ENCODE data around the gene LDLRAP1.

The LDLRAP1 gene

DNA sequence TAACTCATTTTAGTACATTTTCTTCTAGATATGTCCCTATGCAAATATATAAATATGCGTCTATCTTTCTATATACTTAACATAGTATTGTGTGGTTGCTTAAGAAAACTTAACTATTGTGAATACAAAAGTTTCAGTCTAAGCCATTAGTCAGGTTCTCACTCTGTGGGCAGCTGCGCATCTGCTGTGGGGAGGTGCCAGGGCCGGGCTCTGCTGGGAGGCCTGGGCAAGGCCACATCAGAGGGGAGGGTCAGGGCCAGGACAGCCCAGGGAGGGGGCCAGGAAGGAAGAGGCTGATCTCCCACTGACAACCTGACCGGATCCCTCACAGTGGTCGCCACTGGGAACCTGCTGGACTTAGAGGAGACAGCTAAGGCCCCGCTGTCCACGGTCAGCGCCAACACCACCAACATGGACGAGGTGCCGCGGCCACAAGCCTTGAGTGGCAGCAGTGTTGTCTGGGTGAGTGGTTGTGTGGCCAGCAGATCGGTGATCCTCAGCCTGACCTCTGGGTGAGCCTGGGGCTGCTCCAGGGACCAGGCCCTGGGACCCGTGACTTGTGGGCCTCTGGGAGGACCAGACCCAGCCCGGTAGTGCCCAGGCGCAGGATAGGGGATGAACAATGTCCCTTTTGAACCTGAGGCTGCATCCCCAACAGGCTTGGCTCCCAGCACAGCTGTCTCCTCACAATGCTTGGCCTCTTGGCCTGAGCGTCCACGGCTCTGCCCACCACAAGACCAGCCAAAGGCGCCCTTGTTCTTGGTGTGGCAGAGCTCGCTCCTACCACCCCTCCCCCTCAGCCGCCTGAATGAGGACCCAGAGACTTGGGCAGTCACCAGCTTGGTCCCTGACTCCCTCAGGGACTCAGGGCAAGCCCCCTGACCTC is 20.2 kb downstream of the LDLRAP1 start:
- in situ Hi-C loops (cut with MboI; ENCODE audit: low sequenced_read_pairs, unreplicated experiment): no loop called here
- TF ChIP-seq, protein P1, sequence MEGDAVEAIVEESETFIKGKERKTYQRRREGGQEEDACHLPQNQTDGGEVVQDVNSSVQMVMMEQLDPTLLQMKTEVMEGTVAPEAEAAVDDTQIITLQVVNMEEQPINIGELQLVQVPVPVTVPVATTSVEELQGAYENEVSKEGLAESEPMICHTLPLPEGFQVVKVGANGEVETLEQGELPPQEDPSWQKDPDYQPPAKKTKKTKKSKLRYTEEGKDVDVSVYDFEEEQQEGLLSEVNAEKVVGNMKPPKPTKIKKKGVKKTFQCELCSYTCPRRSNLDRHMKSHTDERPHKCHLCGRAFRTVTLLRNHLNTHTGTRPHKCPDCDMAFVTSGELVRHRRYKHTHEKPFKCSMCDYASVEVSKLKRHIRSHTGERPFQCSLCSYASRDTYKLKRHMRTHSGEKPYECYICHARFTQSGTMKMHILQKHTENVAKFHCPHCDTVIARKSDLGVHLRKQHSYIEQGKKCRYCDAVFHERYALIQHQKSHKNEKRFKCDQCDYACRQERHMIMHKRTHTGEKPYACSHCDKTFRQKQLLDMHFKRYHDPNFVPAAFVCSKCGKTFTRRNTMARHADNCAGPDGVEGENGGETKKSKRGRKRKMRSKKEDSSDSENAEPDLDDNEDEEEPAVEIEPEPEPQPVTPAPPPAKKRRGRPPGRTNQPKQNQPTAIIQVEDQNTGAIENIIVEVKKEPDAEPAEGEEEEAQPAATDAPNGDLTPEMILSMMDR (IDR thresholded peaks at IDR 0.05; ENCODE audit: borderline replicate concordance, control extremely low read depth, extremely low read depth, insufficient read depth, missing control alignments): no peak
- no peak for DNase-seq (ENCODE audit: low spot score)

DNA sequence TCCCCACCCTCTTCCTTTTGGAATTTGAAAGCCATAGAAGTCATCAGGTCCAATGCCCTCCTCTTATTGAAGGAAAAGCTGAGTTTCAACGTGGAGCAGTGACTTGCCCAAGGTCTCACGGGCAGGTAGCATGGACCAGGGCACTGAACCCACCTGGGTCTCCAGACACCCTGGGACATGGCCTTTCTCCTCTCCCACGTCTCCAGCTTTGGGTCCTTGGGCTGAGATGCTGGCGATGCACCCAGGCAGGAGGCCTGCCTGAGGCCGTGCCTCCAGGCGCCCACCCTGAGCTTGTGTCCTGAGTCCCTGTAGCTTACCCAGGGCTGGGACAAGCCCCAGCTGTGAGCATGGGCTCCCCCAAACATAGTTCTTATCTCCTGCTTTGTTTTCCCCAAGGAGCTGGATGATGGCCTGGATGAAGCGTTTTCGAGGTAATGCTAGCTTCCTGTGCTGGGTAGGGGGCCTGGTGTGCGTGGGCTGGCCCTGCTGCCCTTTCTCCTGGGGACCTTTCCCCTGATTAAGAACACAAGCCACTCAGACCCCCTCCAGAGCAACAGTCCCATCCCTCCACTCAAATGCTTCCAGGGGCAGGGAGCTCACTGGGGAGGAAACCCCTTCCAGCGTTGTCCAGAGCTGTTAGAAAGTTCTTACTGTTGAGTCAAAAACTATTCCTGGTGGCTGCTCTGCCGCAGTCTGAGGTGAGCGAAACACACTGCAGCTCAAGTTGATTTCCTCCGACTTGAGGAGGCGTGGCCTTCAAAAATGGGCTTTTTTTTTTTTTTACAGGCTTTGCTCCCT is 21.6 kb downstream of the LDLRAP1 start:
- in situ Hi-C loops (cut with MboI; ENCODE audit: low sequenced_read_pairs, unreplicated experiment): no loop called here
- DNase-seq (ENCODE audit: low spot score): no peak
- TF ChIP-seq, protein P1 (IDR thresholded peaks at IDR 0.05; ENCODE audit: borderline replicate concordance, control extremely low read depth, extremely low read depth, insufficient read depth, missing control alignments): no peak

DNA sequence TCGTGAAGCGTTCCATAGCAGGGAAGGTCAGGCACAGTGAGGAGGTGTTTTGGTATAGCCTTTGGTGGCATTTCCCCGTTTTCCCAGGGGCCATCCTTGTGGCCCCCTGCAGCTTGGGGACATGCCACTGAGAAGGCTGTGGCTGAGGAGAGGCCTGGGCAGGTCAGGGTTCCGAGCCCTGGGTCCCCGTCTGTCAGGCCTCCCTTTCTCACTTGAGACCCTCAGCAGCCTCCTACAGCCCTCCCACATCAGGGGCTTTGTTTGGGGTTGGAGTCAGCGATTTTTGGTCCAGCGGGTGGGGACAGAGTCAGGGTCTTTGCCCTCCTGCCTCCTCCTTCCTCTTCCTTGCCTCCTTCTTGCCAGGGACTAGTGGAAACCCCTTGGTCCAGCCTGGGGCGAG is 22.2 kb downstream of the LDLRAP1 start:
- in situ Hi-C loops (cut with MboI; ENCODE audit: low sequenced_read_pairs, unreplicated experiment): no loop called here
- TF ChIP-seq, protein P1 (IDR thresholded peaks at IDR 0.05; ENCODE audit: borderline replicate concordance, control extremely low read depth, extremely low read depth, insufficient read depth, missing control alignments): no peak
- no peak for DNase-seq (ENCODE audit: low spot score)

DNA sequence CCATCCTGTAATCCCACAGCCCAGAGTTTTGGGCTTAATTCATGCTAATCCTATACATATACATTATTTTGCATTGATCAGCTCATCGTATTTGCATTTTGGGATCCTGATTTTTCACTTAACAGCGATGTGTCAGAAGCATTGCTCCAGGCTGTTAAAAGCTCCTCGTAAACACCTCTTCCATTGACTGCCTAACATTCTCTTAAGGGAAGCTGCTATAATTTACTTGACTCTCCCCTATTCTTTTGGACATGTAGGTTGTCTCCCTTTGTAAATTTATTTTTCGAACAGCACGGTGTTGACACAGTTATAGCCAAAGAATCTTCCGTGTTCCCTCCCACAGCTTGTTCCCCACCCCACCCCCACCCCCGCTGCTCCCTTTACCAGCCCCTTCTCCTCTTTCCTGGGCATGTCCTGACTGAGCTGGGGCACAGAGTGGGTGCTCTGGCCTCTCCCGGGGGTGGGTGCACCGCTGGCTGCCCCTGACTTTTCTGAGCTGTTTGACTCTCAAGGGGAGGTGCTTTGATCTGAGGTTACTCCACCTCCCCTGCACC is 22.8 kb downstream of the LDLRAP1 start:
- no peak for DNase-seq (ENCODE audit: low spot score)
- in situ Hi-C loops (cut with MboI; ENCODE audit: low sequenced_read_pairs, unreplicated experiment): no loop called here
- TF ChIP-seq, protein P1 (IDR thresholded peaks at IDR 0.05; ENCODE audit: borderline replicate concordance, control extremely low read depth, extremely low read depth, insufficient read depth, missing control alignments): no peak

DNA sequence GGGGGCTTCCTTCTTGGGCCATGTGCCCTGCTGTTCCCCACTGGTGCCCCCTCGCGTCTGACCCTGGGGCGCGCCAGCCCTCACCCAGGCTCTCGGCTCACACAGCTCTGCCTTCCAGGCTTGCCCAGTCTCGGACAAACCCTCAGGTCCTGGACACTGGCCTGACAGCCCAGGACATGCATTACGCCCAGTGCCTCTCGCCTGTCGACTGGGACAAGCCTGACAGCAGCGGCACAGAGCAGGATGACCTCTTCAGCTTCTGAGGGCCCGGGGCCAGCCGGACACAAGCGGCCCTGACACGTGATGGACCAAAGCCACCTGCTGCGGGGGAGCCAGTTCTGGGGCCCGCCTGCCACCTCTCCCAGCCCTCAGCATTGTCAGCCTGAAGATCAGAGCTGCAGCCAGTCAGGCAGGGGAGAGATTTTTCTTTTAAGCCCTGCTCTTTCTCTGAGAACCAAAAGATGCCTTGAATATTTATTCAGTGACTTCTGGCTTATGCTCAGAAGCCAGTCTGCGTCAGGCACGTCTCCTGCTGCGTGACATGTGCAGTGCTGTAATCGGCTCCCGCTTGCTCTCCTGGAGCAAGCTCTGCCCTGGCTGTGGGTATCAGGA is 23.4 kb downstream of the LDLRAP1 start:
- DNase-seq (ENCODE audit: low spot score): no peak
- TF ChIP-seq, protein P1 (IDR thresholded peaks at IDR 0.05; ENCODE audit: borderline replicate concordance, control extremely low read depth, extremely low read depth, insufficient read depth, missing control alignments): no peak
- in situ Hi-C loops (cut with MboI; ENCODE audit: low sequenced_read_pairs, unreplicated experiment): no loop called here

DNA sequence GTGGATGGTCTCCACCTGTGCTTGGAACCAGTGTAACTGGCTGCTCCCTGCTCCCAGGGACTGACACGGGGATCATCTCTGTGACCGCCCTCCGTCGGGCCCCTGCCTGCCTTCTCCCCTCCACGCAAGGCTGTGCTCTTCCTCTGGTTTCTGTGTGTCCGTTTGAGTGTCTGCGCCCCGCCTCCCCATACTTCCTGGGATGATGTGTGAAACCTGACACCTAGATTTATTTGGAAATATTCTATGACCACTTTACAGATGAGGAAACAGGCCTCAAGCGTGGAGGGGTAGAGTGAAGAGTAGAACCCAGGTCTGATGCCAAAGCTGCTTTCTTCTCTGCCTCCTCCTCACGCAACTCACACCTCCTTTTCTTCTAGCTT is 24.3 kb downstream of the LDLRAP1 start:
- in situ Hi-C loops (cut with MboI; ENCODE audit: low sequenced_read_pairs, unreplicated experiment): no loop called here
- TF ChIP-seq, protein P1 (IDR thresholded peaks at IDR 0.05; ENCODE audit: borderline replicate concordance, control extremely low read depth, extremely low read depth, insufficient read depth, missing control alignments): no peak
- DNase-seq (ENCODE audit: low spot score): no peak
